Measurements from ENCODE around the gene ECI2. TPM values are rescaled to one million over a fixed set of nuclear protein-coding genes. Genes with fewer than 3 reads are reported as not detected.

ECI2 gene
- total and polyA plus RNA-seq, 4 donors: 34.3 to 47.9 (median 38.6) TPM

- H3K27ac ChIP-seq (ENCODE audit: low read depth in 1 of 2, low read length in 2 of 2): no peak within 1 kb of the TSS
- no peaks in the 10 kb centered on the region for H3K9me3 ChIP-seq (ENCODE audit: control insufficient read depth, low read length)
- DNase-seq (no peak), ATAC-seq (ENCODE audit: low FRiP score) (no peak)
- no peaks in the 10 kb centered on the region for H3K36me3 ChIP-seq (ENCODE audit: control insufficient read depth in 1 of 2, insufficient read depth in 2 of 2, low read length in 1 of 2)
- intact Hi-C loops (cut with DNase I): no loop called here
- WGBS, 2 donors: 33 to 37% methylated on average over 67 to 91 of the region's 91 CpGs
- no peaks in the 10 kb centered on the region for H3K4me1 ChIP-seq (ENCODE audit: control insufficient read depth in 1 of 2, insufficient read depth in 2 of 2, low read length in 2 of 2)
- no peak within 1 kb of the TSS for H3K4me3 ChIP-seq (ENCODE audit: low read length in 2 of 2)
- H3K27me3 ChIP-seq (ENCODE audit: control insufficient read depth in 1 of 2, insufficient read depth in 2 of 2, low read length in 1 of 2): no peaks in the 10 kb centered on the region
These were observed 56.5 kb downstream of the ECI2 start, which contains the start of gene FAM217A for GRCh38 chr6:4078691-4079471. Gene FAM217A, minus strand, starts transcription at chr6:4079137. Its CDS starts 1,723 bp downstream, at chr6:4077414.

DNA sequence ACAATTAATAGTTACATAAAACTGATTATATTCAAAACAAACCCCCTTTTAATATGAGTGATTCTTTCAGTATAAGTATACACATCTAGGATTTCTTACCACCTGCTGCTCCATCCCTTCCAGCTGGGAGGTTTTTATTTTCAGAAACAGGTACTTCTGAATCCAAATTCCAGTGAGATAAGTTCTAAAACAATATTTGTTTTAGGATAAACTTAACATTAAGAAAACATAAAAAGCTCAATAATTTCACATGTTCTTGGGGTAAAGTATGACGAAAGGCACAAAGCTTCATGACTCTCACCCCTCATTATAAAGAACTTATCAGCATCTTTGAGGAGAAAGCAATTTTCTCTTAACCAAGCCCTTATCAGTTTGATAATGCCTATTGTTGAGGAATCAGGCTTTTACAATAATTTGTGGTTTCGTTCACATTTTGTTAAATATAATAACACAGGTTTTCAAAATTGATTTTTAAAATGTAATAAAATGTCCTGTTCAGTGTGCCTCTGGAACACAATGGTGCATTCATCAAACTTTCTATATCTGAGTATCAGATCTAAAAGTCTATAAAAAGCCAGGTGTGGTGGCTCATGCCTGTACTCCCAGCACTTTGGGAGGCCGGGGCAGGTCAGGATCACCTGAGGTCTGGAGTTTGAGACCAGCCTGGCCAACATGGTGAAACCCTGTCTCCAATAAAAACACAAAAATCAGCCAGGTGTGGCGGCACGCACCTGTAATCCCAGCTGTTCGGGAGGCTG is 60.7 kb downstream of the ECI2 start:
- ATAC-seq (ENCODE audit: low FRiP score) (no peak), DNase-seq (no peak)
- Histone ChIP-seq H3K4me3 (ENCODE audit: low read length in 2 of 2) (no peak overlapping the region), H3K27ac (ENCODE audit: low read depth in 1 of 2, low read length in 2 of 2) (no peak overlapping the region), H3K36me3 (ENCODE audit: control insufficient read depth in 1 of 2, insufficient read depth in 2 of 2, low read length in 1 of 2) (no peaks in the 10 kb centered on the region), H3K4me1 (ENCODE audit: control insufficient read depth in 1 of 2, insufficient read depth in 2 of 2, low read length in 2 of 2) (no peaks in the 10 kb centered on the region), H3K27me3 (ENCODE audit: control insufficient read depth in 1 of 2, insufficient read depth in 2 of 2, low read length in 1 of 2) (no peaks in the 10 kb centered on the region), H3K9me3 (ENCODE audit: control insufficient read depth, low read length) (no peaks in the 10 kb centered on the region)
- 77 to 80% methylated on average over 6 of the region's 6 CpGs for WGBS, 2 donors
- intact Hi-C loops (cut with DNase I): no loop called here

- H3K9me3 ChIP-seq (ENCODE audit: control insufficient read depth, low read length): no peaks in the 10 kb centered on the region
- H3K36me3 ChIP-seq (ENCODE audit: control insufficient read depth in 1 of 2, insufficient read depth in 2 of 2, low read length in 1 of 2): no peaks in the 10 kb centered on the region
- H3K4me1 ChIP-seq (ENCODE audit: control insufficient read depth in 1 of 2, insufficient read depth in 2 of 2, low read length in 2 of 2): no peaks in the 10 kb centered on the region
- DNase-seq (no peak), ATAC-seq (ENCODE audit: low FRiP score) (no peak)
- H3K27me3 ChIP-seq (ENCODE audit: control insufficient read depth in 1 of 2, insufficient read depth in 2 of 2, low read length in 1 of 2): no peaks in the 10 kb centered on the region
- 75 to 79% methylated on average over 4 of the region's 4 CpGs for WGBS, 2 donors
- intact Hi-C loops (cut with DNase I): no loop called here
- no peak overlapping the region for H3K27ac ChIP-seq (ENCODE audit: low read depth in 1 of 2, low read length in 2 of 2)
- no peak overlapping the region for H3K4me3 ChIP-seq (ENCODE audit: low read length in 2 of 2)
These were observed 64.0 kb downstream of the ECI2 start for GRCh38 chr6:4071330-4071729.

DNA sequence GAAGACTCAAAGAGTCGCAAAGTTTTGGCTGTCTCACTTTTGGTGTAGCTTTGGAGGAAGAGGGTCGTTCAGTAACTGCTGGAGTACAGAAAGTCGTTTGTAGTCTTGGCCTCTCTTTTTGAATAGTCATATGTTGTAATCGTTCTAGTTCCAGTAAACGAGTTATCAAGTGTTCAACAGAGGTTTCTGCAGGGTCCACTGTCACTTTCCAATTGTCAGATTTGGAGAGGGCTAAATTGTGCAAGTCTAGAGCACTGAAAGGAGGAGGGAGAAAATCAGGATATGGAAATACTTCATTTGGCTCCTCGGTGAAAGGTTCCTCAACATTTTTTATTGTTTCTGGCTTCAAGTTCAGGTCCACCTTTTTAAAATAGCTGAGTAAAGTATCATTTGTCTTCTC is 66.2 kb downstream of the ECI2 start:
- intact Hi-C loops (cut with DNase I): no loop called here
- no peak for DNase-seq
- 77 to 81% methylated on average over 6 of the region's 6 CpGs for WGBS, 2 donors

DNA sequence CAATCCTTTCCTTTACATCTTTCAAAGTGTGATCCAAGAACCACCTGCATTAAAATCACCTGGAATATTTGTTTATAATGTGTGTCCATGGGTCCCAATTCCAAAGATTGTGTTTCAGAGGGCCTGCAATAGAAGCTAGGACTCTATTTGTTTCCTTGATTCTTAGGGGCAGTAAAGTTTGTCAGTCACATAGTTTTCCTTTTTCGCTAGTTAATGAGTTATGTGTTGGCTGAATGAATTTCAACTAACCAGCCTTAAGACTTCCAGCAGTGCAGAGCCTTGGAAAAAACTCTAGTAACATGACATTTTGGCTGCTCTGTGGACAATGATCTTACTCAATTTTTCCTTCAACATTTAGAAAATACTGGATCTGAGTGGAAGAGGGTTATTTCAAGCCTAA is 67.7 kb downstream of the ECI2 start:
- no peak for DNase-seq
- intact Hi-C loops (cut with DNase I): no loop called here
- Histone ChIP-seq H3K27ac (ENCODE audit: low read depth in 1 of 2, low read length in 2 of 2) (no peak overlapping the region), H3K4me3 (ENCODE audit: low read length in 2 of 2) (no peak overlapping the region), H3K27me3 (ENCODE audit: control insufficient read depth in 1 of 2, insufficient read depth in 2 of 2, low read length in 1 of 2) (no peaks in the 10 kb centered on the region), H3K9me3 (ENCODE audit: control insufficient read depth, low read length) (no peaks in the 10 kb centered on the region), H3K4me1 (ENCODE audit: control insufficient read depth in 1 of 2, insufficient read depth in 2 of 2, low read length in 2 of 2) (no peaks in the 10 kb centered on the region), H3K36me3 (ENCODE audit: control insufficient read depth in 1 of 2, insufficient read depth in 2 of 2, low read length in 1 of 2) (peaks cover 0 to under 1% of the 10 kb centered on the region in 2 donors)
- no peak for ATAC-seq (ENCODE audit: low FRiP score)
- 86 to 89% methylated on average over 1 of the region's 1 CpG for WGBS, 2 donors

More for the DNA sequence above, 66.2 kb downstream of the ECI2 start:
- Histone ChIP-seq H3K4me1 (ENCODE audit: control insufficient read depth in 1 of 2, insufficient read depth in 2 of 2, low read length in 2 of 2) (no peaks in the 10 kb centered on the region), H3K27me3 (ENCODE audit: control insufficient read depth in 1 of 2, insufficient read depth in 2 of 2, low read length in 1 of 2) (no peaks in the 10 kb centered on the region), H3K9me3 (ENCODE audit: control insufficient read depth, low read length) (no peaks in the 10 kb centered on the region), H3K27ac (ENCODE audit: low read depth in 1 of 2, low read length in 2 of 2) (no peak overlapping the region), H3K36me3 (ENCODE audit: control insufficient read depth in 1 of 2, insufficient read depth in 2 of 2, low read length in 1 of 2) (no peaks in the 10 kb centered on the region), H3K4me3 (ENCODE audit: low read length in 2 of 2) (no peak overlapping the region)
- ATAC-seq (ENCODE audit: low FRiP score): no peak

GRCh38 chr6:4066029-4066755 is 69.2 kb downstream of the ECI2 start:
- H3K4me1 ChIP-seq (ENCODE audit: control insufficient read depth in 1 of 2, insufficient read depth in 2 of 2, low read length in 2 of 2): no peaks in the 10 kb centered on the region

More at GRCh38 chr6:4066029-4066755, 69.2 kb downstream of the ECI2 start:
- H3K9me3 ChIP-seq (ENCODE audit: control insufficient read depth, low read length): no peaks in the 10 kb centered on the region
- no peak overlapping the region for H3K4me3 ChIP-seq (ENCODE audit: low read length in 2 of 2)
- DNase-seq (no peak), ATAC-seq (ENCODE audit: low FRiP score) (no peak)
- H3K27me3 ChIP-seq (ENCODE audit: control insufficient read depth in 1 of 2, insufficient read depth in 2 of 2, low read length in 1 of 2): no peaks in the 10 kb centered on the region
- H3K27ac ChIP-seq (ENCODE audit: low read depth in 1 of 2, low read length in 2 of 2): no peak overlapping the region
- H3K36me3 ChIP-seq (ENCODE audit: control insufficient read depth in 1 of 2, insufficient read depth in 2 of 2, low read length in 1 of 2): peaks cover 0 to 3% of the 10 kb centered on the region in 2 donors
- 69 to 79% methylated on average over 7 of the region's 7 CpGs for WGBS, 2 donors
- intact Hi-C loops (cut with DNase I): no loop called here

Other genes with a start within 250 kb of the ECI2 start
- not detected for gene FAM217A, start 56.4 kb downstream of the ECI2 start, total RNA-seq
- gene FAM217A, start 56.4 kb downstream of the ECI2 start, polyA plus RNA-seq: not detected